ENCODE measurements around the gene BBS4.
"Not testable (repeated sequence)": the region's sequence is repeated elsewhere in the genome, so short reads cannot be mapped to it uniquely, and the experiment has no call there.

- TF ChIP-seq EZH2 (IDR thresholded peaks at IDR 0.05; ENCODE audit: borderline replicate concordance, low read depth, low read length, severe bottlenecking); CTCF (IDR thresholded peaks at IDR 0.05; ENCODE audit: extremely low read depth in 1 of 2, insufficient read depth in 1 of 2, low read depth in 1 of 2, low read length in 2 of 2); POLR2A (IDR thresholded peaks at IDR 0.05; ENCODE audit: low read depth, low read length); GATA2 (IDR thresholded peaks at IDR 0.05; ENCODE audit: insufficient read depth, insufficient read length, low read depth, low read length); POLR2AphosphoS5 (IDR thresholded peaks at IDR 0.05; ENCODE audit: insufficient read depth, low read depth, low read length); MAX (IDR thresholded peaks at IDR 0.05; ENCODE audit: insufficient read depth, insufficient read length); FOS (IDR thresholded peaks at IDR 0.05; ENCODE audit: borderline replicate concordance, insufficient read depth, low read length): not testable (repeated sequence)
These were observed 22.7 kb downstream of the BBS4 start for GRCh38 chr15:72708551-72709303.
